AG10803 (cell line): Measurements from ENCODE around the gene ZBTB38.

Experiments
- DNase-seq: peaks from one replicate; pipeline ENCODE4 v3.0.0; 2010; ENCODE audit warnings: low read depth
- H3K4me3 ChIP-seq: 2 replicates; pipeline ENCODE4 v1.5.1; 2011; ENCODE audit warnings: mild to moderate bottlenecking, low read length, control low read depth
- TF ChIP-seq, protein P1 (sequence below): conservative IDR thresholded peaks from 2 replicates; pipeline ENCODE4 v1.5.1; 2011; ENCODE audit warnings: mild to moderate bottlenecking, low read length, control low read depth, inconsistent platforms

ZBTB38 gene

DNA sequence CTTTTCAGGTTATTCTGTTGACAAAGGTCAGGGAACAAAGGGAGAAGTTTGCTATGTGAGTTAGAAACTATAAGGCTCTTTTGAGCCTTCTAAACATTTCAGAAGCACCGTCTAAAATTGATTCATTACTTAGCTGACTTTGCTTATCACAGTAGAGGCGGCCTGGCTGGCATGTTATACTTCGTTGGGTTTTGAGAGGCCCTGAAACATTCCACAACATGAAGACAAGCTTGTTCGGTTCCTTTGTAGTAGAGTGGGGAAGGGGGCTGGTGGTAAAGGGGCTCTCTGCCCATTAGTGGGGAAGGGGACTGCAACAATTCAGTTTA, 23.6 kb downstream of the ZBTB38 start:
- no peak overlapping the region for H3K4me3 ChIP-seq
- TF ChIP-seq, protein P1, sequence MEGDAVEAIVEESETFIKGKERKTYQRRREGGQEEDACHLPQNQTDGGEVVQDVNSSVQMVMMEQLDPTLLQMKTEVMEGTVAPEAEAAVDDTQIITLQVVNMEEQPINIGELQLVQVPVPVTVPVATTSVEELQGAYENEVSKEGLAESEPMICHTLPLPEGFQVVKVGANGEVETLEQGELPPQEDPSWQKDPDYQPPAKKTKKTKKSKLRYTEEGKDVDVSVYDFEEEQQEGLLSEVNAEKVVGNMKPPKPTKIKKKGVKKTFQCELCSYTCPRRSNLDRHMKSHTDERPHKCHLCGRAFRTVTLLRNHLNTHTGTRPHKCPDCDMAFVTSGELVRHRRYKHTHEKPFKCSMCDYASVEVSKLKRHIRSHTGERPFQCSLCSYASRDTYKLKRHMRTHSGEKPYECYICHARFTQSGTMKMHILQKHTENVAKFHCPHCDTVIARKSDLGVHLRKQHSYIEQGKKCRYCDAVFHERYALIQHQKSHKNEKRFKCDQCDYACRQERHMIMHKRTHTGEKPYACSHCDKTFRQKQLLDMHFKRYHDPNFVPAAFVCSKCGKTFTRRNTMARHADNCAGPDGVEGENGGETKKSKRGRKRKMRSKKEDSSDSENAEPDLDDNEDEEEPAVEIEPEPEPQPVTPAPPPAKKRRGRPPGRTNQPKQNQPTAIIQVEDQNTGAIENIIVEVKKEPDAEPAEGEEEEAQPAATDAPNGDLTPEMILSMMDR, result no peak
- no peak for DNase-seq

DNA sequence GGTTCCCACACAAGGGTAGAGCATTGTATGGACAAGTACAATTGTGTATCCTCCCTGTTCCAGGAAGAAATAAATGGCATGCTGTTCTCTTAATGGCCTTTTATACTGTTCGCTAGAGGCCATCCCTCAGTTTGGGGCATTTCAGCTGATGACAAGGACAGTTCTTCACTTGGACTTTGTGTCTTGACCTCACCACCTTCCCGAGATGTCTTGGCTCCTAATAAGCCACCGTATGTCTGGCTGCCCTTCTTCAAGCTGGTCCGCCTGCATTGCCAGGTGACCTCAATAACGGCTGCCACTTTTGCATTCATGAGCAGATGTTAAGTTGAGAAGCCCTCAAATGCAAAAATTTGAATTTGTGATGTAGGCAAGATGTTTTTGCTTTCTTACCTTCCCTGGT, 24.1 kb downstream of the ZBTB38 start:
- DNase-seq, result no peak
- TF ChIP-seq, protein P1, result no peak
- H3K4me3 ChIP-seq, result no peak overlapping the region

DNA sequence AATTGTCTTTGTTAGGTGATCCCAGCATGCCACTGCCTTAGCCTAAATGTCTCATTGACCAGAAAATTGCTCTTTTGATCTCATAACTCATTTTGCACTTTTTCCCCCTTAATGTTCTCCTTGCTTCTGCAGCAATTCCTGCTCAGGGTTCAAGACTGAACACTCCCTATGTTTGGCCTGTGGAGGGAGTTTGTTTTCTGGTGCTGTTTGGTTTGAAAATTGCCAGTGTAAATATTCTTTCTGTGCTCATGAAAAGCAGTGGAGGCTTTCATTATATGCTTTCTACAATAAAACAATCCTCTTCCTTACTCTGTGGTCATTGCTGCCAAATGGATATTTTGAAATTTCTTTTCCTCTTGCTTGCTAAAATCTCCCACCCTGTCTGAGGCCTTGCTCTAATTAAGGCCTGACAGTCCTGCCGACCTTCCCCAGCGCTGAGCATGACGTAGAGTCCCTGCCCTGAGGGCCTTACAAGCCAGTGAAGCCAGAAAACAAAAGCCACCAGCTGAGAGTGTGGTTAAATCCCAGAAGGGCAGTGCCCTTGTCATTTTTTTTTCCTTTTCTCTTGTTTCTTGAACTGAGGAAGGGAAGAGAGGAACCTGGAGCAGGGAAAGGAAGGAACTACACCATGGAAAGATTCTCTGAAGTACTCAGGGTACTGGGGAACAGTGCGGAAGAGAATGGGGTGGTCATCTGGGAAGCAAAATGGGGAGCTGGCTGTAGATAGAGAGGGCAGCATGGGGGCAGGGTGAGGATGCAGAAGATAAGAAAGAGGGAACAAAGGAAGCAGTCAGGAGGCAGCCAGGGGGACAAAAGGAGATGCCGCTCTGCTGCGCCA, 24.8 kb downstream of the ZBTB38 start:
- H3K4me3 ChIP-seq, result no peak overlapping the region
- DNase-seq, result peak; percentile 81
- TF ChIP-seq, protein P1, result no peak

DNA sequence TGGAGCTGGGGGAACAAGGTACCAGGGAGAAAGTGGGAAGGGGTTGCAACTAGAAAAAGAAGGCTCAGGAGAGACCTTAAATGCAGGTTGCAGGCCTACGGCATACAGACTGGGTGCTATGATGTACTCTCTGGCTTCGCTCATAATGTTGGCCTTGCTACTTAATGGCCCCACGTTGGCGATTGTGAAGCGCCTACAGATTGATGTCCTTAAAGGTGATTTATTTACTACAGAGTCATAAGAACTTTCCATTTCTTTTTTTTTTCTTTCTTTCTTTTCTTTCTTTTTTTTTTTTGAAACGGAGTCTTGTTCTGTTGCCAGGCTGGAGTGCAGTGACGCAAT, 25.4 kb downstream of the ZBTB38 start:
- TF ChIP-seq, protein P1, result no peak
- no peak for DNase-seq
- H3K4me3 ChIP-seq, result no peak overlapping the region

DNA sequence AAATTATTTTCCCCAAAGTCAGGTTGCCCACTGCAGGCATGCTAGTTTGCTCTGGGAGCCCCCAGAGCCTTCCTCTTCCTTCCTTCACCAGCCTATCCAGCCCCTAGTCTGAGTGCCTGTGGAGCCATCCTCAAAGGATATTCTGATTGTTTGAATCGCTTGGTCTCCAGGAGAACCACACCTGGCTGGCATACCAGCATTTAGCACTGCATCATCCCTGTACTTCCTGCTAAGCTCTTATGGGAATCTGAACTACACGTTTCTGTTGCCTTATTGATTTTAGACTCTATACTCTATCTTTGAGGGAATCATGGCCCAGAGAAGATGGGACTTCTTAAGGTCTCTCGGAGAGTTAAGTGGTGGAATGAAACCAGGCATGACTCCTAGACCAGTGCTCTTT, 26.3 kb downstream of the ZBTB38 start:
- DNase-seq, result no peak
- no peak overlapping the region for H3K4me3 ChIP-seq
- TF ChIP-seq, protein P1, result no peak

DNA sequence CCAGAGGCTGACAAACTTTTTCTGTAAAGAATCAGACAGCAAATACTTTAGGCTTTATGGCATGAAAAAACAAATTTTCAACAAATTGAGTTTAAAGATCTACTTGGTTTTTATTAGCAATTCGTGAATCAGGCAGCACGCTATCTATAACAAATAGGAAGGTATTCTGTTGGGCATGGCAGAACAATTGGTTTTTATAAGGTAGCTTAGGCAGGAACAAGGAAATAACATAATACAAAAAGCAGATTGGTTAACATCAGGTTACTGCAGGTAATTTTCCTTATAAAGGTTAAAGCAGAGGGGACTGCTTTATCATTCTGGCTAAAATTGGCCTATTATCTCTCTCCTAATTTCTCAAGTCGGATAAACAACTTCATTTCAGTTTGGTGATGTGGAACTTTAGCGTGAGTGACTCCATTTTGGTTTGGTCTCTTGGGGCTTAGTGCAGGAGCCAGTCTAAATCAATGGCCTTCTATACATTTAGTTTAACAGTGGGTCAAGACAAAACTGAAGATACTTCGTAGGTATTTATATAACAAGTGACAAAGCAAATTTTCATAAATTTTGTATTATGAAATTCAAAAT, 26.8 kb downstream of the ZBTB38 start:
- TF ChIP-seq, protein P1, result no peak
- H3K4me3 ChIP-seq, result no peak overlapping the region
- DNase-seq, result no peak

DNA sequence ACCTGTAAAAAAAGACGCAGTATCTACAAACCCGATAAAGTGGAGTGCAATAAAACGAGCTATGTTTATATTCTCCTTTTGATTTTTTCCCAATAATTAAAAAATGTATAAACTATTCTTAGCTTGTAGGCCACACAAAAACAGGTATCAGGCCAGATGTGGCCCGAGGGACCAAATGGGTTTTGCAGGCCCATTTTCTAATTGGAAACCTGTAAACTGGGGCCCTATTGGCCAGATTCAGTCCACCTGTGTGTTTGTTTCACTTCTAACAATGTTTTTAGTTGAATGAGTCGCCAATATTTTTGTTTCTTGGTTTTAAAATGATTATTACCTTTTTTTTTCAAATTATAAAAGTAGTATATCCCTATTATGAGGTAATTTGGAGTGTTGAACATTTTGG, 29.7 kb downstream of the ZBTB38 start:
- DNase-seq, result no peak
- TF ChIP-seq, protein P1, result no peak
- no peak overlapping the region for H3K4me3 ChIP-seq
